Mesothelial cell of epicardium (in vitro differentiated cells): ENCODE results near the gene PITRM1. TPM values are rescaled to one million over a fixed set of nuclear protein-coding genes. Genes with fewer than 3 reads are reported as not detected.

ENCODE experiments used
- DNase-seq, 2 experiments: peaks; one replicate each; pipeline ENCODE4 v3.0.0; 2021; ENCODE audit warnings: low spot score in 2 of 2; ENCODE audit not compliant: unreplicated experiment in 2 of 2
- H3K27ac Mint-ChIP-seq: 2 replicates; pipeline ENCODE4 v1.8.0; 2021; ENCODE audit warnings: mixed read lengths
- H3K27me3 Mint-ChIP-seq: 2 replicates; pipeline ENCODE4 v1.8.0; 2021; ENCODE audit warnings: low read depth, mixed read lengths
- H3K36me3 Mint-ChIP-seq: 2 replicates; pipeline ENCODE4 v1.8.0; 2021; ENCODE audit warnings: mixed read lengths
- H3K4me1 Mint-ChIP-seq: 2 replicates; pipeline ENCODE4 v1.8.0; 2021; ENCODE audit warnings: mixed read lengths
- H3K4me3 Mint-ChIP-seq: 2 replicates; pipeline ENCODE4 v1.8.0; 2021; ENCODE audit warnings: mild to moderate bottlenecking, moderate library complexity, mixed read lengths
- H3K9me3 Mint-ChIP-seq: 2 replicates; pipeline ENCODE4 v1.8.0; 2021; ENCODE audit warnings: mixed read lengths
- total RNA-seq: library from RNA; stranded (reverse); gene quantifications from 3 replicates; pipeline ENCODE4 v1.2.1, GENCODE V29; 2021
- TF ChIP-seq, protein P1 (sequence below): fragments of 200-600 bp; sonication (generic); IDR thresholded peaks from one replicate; pipeline ENCODE4 v1.5.0; 2021; ENCODE audit warnings: antibody characterized with exemption; ENCODE audit not compliant: unreplicated experiment

Gene PITRM1
- total RNA-seq, 1 donor from 2014 or later, result 75.5 TPM

- Mint-ChIP-seq H3K4me3 (no peak overlapping the region), H3K27me3 (no peaks in the 10 kb centered on the region), H3K9me3 (peaks cover 3% of the 10 kb centered on the region), H3K27ac (no peak overlapping the region), H3K36me3 (peaks cover 63% of the 10 kb centered on the region), H3K4me1 (no peaks in the 10 kb centered on the region)
- TF ChIP-seq, protein P1, sequence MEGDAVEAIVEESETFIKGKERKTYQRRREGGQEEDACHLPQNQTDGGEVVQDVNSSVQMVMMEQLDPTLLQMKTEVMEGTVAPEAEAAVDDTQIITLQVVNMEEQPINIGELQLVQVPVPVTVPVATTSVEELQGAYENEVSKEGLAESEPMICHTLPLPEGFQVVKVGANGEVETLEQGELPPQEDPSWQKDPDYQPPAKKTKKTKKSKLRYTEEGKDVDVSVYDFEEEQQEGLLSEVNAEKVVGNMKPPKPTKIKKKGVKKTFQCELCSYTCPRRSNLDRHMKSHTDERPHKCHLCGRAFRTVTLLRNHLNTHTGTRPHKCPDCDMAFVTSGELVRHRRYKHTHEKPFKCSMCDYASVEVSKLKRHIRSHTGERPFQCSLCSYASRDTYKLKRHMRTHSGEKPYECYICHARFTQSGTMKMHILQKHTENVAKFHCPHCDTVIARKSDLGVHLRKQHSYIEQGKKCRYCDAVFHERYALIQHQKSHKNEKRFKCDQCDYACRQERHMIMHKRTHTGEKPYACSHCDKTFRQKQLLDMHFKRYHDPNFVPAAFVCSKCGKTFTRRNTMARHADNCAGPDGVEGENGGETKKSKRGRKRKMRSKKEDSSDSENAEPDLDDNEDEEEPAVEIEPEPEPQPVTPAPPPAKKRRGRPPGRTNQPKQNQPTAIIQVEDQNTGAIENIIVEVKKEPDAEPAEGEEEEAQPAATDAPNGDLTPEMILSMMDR, result no peak
- DNase-seq, result no peak
These were observed 38.6 kb downstream of the PITRM1 start for GRCh38 chr10:3133948-3134347.

GRCh38 chr10:3132036-3133025, 40.3 kb downstream of the PITRM1 start:
- DNase-seq, result no peak
- H3K36me3 Mint-ChIP-seq, result peaks cover 63% of the 10 kb centered on the region
- no peaks in the 10 kb centered on the region for H3K4me1 Mint-ChIP-seq
- no peak overlapping the region for H3K27ac Mint-ChIP-seq
- peaks cover 3% of the 10 kb centered on the region for H3K9me3 Mint-ChIP-seq
- no peak overlapping the region for H3K4me3 Mint-ChIP-seq
- TF ChIP-seq, protein P1, result no peak
- H3K27me3 Mint-ChIP-seq, result no peaks in the 10 kb centered on the region

DNA sequence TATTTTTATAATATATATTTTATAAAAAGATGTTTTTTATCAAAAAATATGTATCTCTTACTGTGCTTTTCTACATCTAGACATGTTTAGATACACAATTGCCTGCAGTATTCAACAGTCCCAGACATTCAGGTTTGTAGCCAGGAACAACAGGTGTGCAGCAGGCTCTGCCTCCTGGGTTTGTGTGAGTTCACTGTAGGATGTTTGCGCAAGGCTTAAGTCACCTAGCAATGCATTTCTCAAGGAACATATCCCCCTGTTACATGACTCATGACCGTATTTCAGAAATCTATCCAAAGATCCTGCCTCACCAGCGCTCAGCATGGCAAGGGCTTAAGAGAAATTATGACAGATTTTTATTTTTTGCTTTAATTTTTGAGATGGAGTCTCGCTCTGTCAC, 41.5 kb downstream of the PITRM1 start:
- TF ChIP-seq, protein P1, result no peak
- no peak for DNase-seq
- Mint-ChIP-seq H3K9me3 (peaks cover 3% of the 10 kb centered on the region), H3K27ac (no peak overlapping the region), H3K36me3 (peaks cover 55% of the 10 kb centered on the region), H3K4me1 (peaks cover 10% of the 10 kb centered on the region), H3K4me3 (no peak overlapping the region), H3K27me3 (no peaks in the 10 kb centered on the region)

- Mint-ChIP-seq H3K9me3 (peaks cover 3% of the 10 kb centered on the region), H3K36me3 (peaks cover 47% of the 10 kb centered on the region)
These were observed 42.8 kb downstream of the PITRM1 start for GRCh38 chr10:3129581-3130340.

GRCh38 chr10:3128379-3129130, 44.0 kb downstream of the PITRM1 start:
- Mint-ChIP-seq H3K4me1 (peaks cover 10% of the 10 kb centered on the region), H3K36me3 (peaks cover 36% of the 10 kb centered on the region), H3K27ac (no peak overlapping the region), H3K27me3 (no peaks in the 10 kb centered on the region), H3K9me3 (no peaks in the 10 kb centered on the region), H3K4me3 (no peak overlapping the region)
- TF ChIP-seq, protein P1, result no peak
- no peak for DNase-seq

More at GRCh38 chr10:3129581-3130340, 42.8 kb downstream of the PITRM1 start:
- Mint-ChIP-seq H3K4me3 (no peak overlapping the region), H3K27me3 (no peaks in the 10 kb centered on the region), H3K27ac (no peak overlapping the region), H3K4me1 (peaks cover 10% of the 10 kb centered on the region)
- TF ChIP-seq, protein P1, result no peak
- DNase-seq, result no peak
